ENCODE results near the gene ATF7. TPM values are rescaled to one million over a fixed set of nuclear protein-coding genes. Genes with fewer than 3 reads are reported as not detected.

The ATF7 gene
- total and polyA plus RNA-seq, 2 of the 13 experiments (the other 11 are each of a cell fraction or from before 2014, with no cell fraction given): 9.6 to 16.2 TPM

DNA sequence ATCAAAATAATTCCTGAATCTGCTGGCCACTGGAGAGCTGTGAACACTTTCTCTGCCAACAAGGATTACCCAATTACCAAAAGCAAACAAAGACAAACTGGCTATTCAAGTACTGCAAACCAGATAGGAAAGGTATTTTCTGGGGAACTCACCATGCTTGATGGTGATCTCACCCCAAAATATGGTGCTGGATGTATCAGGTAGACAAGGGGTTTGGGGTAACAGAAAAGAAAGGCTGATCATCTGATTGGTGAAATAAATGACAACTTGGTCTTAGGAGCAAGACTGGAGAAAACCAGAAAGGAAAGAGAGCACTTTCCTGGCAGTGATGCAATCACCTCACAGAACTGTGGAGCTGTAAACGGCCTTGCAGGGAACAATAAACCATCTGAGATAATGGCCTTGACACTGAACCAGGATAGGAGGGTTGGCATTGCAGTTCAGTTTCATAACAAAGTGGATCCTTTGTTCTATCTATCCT lies 87.9 kb downstream of the ATF7 start (continued):
- TF ChIP-seq, protein P1, sequence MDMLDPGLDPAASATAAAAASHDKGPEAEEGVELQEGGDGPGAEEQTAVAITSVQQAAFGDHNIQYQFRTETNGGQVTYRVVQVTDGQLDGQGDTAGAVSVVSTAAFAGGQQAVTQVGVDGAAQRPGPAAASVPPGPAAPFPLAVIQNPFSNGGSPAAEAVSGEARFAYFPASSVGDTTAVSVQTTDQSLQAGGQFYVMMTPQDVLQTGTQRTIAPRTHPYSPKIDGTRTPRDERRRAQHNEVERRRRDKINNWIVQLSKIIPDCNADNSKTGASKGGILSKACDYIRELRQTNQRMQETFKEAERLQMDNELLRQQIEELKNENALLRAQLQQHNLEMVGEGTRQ (IDR thresholded peaks at IDR 0.05; ENCODE audit: low read depth, low read length): no peak
- TF ChIP-seq, protein P1 (CRISPR knock-in tag; IDR thresholded peaks at IDR 0.05; ENCODE audit: borderline replicate concordance): no peak
- TF ChIP-seq, protein P2, sequence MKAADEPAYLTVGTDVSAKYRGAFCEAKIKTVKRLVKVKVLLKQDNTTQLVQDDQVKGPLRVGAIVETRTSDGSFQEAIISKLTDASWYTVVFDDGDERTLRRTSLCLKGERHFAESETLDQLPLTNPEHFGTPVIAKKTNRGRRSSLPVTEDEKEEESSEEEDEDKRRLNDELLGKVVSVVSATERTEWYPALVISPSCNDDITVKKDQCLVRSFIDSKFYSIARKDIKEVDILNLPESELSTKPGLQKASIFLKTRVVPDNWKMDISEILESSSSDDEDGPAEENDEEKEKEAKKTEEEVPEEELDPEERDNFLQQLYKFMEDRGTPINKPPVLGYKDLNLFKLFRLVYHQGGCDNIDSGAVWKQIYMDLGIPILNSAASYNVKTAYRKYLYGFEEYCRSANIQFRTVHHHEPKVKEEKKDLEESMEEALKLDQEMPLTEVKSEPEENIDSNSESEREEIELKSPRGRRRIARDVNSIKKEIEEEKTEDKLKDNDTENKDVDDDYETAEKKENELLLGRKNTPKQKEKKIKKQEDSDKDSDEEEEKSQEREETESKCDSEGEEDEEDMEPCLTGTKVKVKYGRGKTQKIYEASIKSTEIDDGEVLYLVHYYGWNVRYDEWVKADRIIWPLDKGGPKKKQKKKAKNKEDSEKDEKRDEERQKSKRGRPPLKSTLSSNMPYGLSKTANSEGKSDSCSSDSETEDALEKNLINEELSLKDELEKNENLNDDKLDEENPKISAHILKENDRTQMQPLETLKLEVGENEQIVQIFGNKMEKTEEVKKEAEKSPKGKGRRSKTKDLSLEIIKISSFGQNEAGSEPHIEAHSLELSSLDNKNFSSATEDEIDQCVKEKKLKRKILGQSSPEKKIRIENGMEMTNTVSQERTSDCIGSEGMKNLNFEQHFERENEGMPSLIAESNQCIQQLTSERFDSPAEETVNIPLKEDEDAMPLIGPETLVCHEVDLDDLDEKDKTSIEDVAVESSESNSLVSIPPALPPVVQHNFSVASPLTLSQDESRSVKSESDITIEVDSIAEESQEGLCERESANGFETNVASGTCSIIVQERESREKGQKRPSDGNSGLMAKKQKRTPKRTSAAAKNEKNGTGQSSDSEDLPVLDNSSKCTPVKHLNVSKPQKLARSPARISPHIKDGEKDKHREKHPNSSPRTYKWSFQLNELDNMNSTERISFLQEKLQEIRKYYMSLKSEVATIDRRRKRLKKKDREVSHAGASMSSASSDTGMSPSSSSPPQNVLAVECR (CRISPR knock-in tag; IDR thresholded peaks at IDR 0.05; ENCODE audit: borderline replicate concordance): peak; percentile 52; the same call in 1 of the 2 replicates
- TF ChIP-seq TEAD2 (CRISPR knock-in tag; IDR thresholded peaks at IDR 0.05) (no peak), KLF12 (CRISPR knock-in tag; IDR thresholded peaks at IDR 0.05; ENCODE audit: borderline replicate concordance) (peak; percentile 68; the same call in 1 of the 2 replicates), ZNF530 (CRISPR knock-in tag; IDR thresholded peaks at IDR 0.05; ENCODE audit: low read depth) (no peak), KDM3A (CRISPR knock-in tag; IDR thresholded peaks at IDR 0.05; ENCODE audit: low read depth) (peak; percentile 37; the same call in 1 of the 2 replicates), ZFP90 (CRISPR knock-in tag; IDR thresholded peaks at IDR 0.05; ENCODE audit: borderline replicate concordance) (no peak), ZNF562 (CRISPR knock-in tag; IDR thresholded peaks at IDR 0.05; ENCODE audit: borderline replicate concordance) (no peak), ZSCAN29 (CRISPR knock-in tag; conservative IDR thresholded peaks at IDR 0.05) (no peak), KDM5A (IDR thresholded peaks at IDR 0.05; ENCODE audit: borderline replicate concordance, low read length) (no peak), RBFOX2 (IDR thresholded peaks at IDR 0.05; ENCODE audit: low read depth, low read length) (no peak), ZMYM3 (CRISPR knock-in tag; IDR thresholded peaks at IDR 0.05) (peak; percentile 40; the same call in 1 of the 2 replicates), ZBTB21 (CRISPR knock-in tag; IDR thresholded peaks at IDR 0.05) (0 out of 2 replicates have a peak, but pooled peaks have one; percentile 16), ZFP37 (CRISPR knock-in tag; IDR thresholded peaks at IDR 0.05; ENCODE audit: borderline replicate concordance) (peak; percentile 67; the same call in 1 of the 2 replicates), ATF7-NPFF (CRISPR knock-in tag; IDR thresholded peaks at IDR 0.05; ENCODE audit: low read depth) (no peak)
- TF ChIP-seq, protein P3, sequence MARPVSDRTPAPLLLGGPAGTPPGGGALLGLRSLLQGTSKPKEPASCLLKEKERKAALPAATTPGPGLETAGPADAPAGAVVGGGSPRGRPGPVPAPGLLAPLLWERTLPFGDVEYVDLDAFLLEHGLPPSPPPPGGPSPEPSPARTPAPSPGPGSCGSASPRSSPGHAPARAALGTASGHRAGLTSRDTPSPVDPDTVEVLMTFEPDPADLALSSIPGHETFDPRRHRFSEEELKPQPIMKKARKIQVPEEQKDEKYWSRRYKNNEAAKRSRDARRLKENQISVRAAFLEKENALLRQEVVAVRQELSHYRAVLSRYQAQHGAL (CRISPR knock-in tag; IDR thresholded peaks at IDR 0.05; ENCODE audit: not compliant biosample characterization): no peak

Measured in HepG2 (cell line).